Mucosa of rectum (tissue), 2 donors: Measurements from ENCODE around the gene ARHGEF4.

ENCODE experiments used
- H3K27ac ChIP-seq, 2 donors: one replicate each; pipeline ENCODE4 v1.7.0; 2013; ENCODE audit warnings: inconsistent platforms in 2 of 2, low read depth in 2 of 2, low read length in 2 of 2
- H3K27me3 ChIP-seq, 2 donors: one replicate each; pipeline ENCODE4 v1.7.0; 2013; ENCODE audit warnings: low read length in 2 of 2; ENCODE audit not compliant: control insufficient read depth in 2 of 2, insufficient read depth in 2 of 2
- H3K36me3 ChIP-seq, 2 donors: one replicate each; pipeline ENCODE4 v1.7.0; 2013; ENCODE audit warnings: low read length in 2 of 2; ENCODE audit not compliant: control insufficient read depth in 2 of 2, insufficient read depth in 2 of 2
- H3K4me1 ChIP-seq, 2 donors: one replicate each; pipeline ENCODE4 v1.7.0; 2013; ENCODE audit warnings: low read length in 2 of 2, mild to moderate bottlenecking in 1 of 2; ENCODE audit not compliant: control insufficient read depth in 2 of 2, insufficient read depth in 2 of 2
- H3K4me3 ChIP-seq, 2 donors: one replicate each; pipeline ENCODE4 v1.7.0; 2013; ENCODE audit warnings: low read length in 2 of 2
- H3K9ac ChIP-seq, 2 donors: one replicate each; pipeline ENCODE4 v1.7.0; 2013; ENCODE audit warnings: low read length in 2 of 2, low read depth in 1 of 2, mild to moderate bottlenecking in 1 of 2
- H3K9me3 ChIP-seq, 2 donors: one replicate each; pipeline ENCODE4 v1.7.0; 2013; ENCODE audit warnings: low read length in 2 of 2; ENCODE audit not compliant: control insufficient read depth in 2 of 2
- donor health status: healthy.
- donor health status: Normal muscosa, but diverticular disease.

The ARHGEF4 gene

DNA sequence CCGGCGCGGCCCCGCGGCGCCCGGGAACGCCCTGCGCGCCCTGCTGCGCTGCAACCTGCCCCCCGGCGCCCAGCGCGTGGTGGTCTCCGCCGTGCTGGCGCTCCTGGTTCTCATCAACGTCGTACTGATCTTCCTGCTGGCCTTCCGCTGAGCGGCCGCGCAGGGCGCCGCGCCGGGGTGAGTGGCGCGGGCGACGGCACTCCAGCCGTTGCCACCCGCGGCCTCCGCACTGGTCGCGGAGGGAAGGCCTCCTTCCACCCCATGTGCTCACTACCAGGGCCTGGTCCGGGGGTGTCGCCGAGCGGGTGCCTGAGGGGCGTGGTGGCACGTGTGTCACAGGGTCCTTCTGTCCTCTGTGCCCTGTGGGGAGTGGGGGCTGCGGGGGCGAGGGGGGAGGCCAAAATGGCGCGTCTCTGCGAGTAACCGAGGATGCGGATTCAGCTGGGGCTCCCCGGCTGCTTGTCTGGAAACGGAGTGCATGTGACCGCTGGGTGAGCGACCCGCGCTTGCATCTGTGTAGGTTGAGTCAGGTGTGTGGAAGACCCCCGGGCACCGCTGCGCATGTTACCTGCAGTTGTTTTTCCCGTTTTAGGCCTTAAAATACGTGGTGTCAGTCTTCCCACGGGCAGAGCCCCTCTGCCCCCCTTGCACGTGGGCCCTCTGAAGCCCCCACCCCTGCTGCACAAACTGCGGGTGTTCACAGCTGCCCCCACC lies 198.6 kb downstream of the ARHGEF4 start:
- Histone ChIP-seq H3K27ac (no peak overlapping the region), H3K9ac (no peak overlapping the region), H3K9me3 (no peaks in the 10 kb centered on the region), H3K27me3 (peaks cover 8 to 23% of the 10 kb centered on the region in 2 donors), H3K4me3 (peak overlapping the region in 1 of 2 donors; percentile 1), H3K4me1 (no peaks in the 10 kb centered on the region), H3K36me3 (no peaks in the 10 kb centered on the region)

DNA sequence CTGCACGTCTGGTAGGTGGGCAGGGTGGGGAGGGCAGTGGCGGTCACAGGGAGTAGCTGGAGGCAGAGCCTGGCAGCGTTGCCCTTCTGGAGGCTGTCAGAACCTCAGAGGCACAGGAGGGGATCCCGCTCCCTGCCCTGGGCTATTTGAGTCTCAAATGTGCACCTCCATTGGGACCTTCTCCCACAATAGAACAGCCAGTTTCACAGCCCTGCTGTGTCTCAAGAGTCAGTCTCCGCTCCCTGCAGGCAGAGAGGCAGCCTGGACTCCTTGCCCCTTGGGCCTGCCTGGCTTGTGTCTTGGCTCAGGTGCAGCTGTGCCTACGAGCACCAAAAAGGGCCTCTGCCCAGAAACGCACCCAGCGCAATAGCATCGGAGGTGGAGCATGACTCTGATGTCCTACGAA lies 199.1 kb downstream of the ARHGEF4 start:
- Histone ChIP-seq H3K9ac (no peak overlapping the region), H3K4me3 (no peak overlapping the region), H3K9me3 (no peaks in the 10 kb centered on the region), H3K27me3 (peaks cover 8 to 23% of the 10 kb centered on the region in 2 donors), H3K4me1 (no peaks in the 10 kb centered on the region), H3K36me3 (no peaks in the 10 kb centered on the region), H3K27ac (no peak overlapping the region)

DNA sequence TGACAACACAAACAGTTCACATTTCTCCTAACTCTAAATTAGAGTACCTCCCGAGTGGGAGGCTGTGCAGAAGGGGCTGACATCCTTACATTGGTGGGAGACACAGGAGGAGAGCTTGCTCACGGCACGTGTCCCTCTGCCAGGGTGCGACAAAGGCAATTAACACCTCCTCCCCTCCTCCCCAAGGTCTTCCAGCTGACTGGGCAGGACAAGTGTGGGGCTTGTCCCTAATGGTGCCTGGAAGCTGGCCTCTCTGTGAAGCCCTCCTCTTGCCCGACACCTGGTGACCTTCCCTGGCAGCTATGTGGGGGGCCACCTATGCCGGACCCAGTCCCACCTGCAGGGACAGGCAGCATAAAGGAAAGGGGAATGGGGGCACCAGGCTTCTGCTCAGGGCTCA lies 199.6 kb downstream of the ARHGEF4 start:
- Histone ChIP-seq H3K27me3 (peaks cover 8 to 25% of the 10 kb centered on the region in 2 donors), H3K4me3 (no peak overlapping the region), H3K27ac (no peak overlapping the region), H3K4me1 (no peaks in the 10 kb centered on the region), H3K9me3 (no peaks in the 10 kb centered on the region), H3K36me3 (no peaks in the 10 kb centered on the region), H3K9ac (no peak overlapping the region)

DNA sequence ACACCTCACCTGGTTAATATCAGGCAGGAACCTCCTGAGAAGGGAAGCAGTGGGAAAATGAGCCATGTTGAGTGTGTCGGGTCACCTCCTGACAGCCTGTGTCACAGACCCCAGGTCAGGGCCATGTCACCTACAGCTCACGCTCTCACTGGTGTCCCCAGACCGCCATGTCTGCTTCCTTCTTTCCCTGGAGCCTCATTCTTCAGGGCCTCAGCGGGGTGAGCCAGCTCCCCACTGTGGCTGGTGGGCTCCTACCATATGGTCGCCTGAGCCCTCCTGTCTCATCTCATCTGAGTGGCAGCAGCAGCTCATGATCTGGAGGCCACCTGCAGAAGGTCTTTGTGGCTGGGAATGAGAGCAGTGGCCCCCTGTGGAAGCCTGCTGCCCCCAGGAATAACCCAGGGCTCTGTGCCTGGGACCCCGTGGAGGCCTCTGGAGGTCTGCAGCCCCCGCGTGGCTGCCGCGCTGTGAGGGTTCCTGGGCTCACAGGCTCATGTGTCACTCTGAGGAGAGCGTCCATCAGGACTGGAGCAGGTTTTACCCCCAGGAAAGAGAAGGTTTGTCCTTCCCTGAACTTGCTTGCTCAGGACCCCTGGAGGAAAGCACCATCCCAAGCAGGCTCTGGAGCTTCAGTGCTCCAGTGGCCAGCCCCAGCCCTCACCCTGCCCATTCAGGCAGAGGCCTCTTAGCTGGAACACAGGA lies 200.1 kb downstream of the ARHGEF4 start:
- no peak overlapping the region for H3K27ac ChIP-seq
- no peaks in the 10 kb centered on the region for H3K4me1 ChIP-seq
- H3K27me3 ChIP-seq = peaks cover 8 to 26% of the 10 kb centered on the region in 2 donors
- H3K36me3 ChIP-seq = no peaks in the 10 kb centered on the region
- H3K4me3 ChIP-seq = no peak overlapping the region
- no peak overlapping the region for H3K9ac ChIP-seq
- H3K9me3 ChIP-seq = no peaks in the 10 kb centered on the region

DNA sequence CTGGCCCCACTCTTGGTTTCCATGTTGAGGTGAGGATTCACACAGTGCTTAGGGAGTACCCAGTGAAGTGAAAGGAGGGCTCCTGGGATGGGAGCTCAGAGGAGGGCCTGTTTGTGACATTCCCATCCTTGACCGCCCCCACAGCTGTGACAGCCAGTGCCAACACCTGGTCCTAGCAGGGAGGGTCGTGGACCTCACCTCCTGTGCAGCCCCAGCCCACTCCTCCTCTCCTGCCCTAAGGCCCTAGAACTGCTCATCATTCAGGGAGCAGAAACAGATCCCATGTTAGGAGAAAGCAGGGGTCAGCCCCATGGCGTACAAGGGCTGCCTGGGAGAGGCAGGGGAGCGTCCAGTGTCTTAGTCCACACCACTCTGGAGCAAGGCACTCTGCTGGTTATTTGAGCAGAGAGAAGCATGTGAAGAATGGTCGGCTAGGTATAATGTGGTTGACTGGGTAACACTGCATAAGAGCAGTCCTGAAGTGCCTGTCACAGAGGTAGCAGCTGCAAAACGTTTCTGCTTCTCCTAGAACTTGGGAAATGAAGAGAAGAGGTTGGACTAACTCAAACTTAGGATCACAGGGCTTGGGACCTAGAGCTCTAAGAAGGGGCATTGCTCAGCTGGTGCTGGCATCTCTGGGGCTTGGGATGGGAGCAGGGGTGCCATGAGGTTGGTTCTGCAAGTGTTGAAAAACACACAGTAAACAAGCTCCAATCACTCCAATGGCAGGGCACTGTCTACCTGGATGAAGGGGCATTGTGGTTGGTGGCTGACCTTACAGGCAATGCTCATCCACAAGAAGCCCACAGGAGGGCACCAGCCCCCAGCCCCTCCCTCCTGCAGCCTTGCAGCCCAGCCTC lies 200.9 kb downstream of the ARHGEF4 start:
- Histone ChIP-seq H3K36me3 (no peaks in the 10 kb centered on the region), H3K4me1 (no peaks in the 10 kb centered on the region), H3K4me3 (no peak overlapping the region), H3K9me3 (no peaks in the 10 kb centered on the region), H3K27ac (no peak overlapping the region), H3K9ac (no peak overlapping the region), H3K27me3 (peaks cover 8 to 26% of the 10 kb centered on the region in 2 donors)

DNA sequence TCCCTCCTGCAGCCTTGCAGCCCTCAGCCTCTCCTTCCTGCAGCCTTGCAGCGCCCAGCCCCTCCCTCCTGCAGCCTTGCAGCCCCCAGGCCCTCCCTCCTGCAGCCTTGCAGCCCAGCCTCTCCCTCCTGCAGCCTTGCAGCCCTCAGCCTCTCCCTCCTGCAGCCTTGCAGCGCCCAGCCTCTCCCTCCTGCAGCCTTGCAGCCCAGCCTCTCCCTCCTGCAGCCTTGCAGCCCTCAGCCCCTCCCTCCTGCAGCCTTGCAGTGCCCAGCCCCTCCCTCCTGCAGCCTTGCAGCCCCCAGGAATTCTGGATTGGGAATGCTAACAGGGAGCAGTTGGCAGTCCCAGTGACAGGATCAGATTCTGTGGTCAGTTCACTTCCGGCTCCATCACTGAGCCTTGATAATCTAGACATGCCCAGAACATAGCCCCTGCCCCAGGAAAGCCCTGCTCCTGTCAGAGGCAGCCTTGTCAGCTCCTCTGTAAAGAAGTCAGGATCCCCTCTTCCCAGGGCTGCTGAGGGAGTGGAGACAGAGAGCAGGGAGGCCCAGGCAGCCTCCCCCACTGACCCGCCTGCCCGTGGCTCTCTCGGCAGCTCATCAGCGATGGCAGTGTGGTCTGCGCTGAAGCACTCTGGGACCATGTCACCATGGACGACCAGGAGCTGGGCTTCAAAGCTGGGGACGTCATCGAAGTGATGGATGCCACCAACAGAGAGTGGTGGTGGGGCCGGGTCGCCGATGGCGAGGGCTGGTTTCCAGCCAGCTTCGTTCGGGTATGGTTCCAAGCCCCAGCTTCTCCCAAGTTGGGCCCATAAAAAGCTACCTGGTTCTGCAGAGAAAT lies 201.8 kb downstream of the ARHGEF4 start:
- Histone ChIP-seq H3K4me3 (no peak overlapping the region), H3K27ac (no peak overlapping the region), H3K4me1 (no peaks in the 10 kb centered on the region), H3K27me3 (peaks cover 8 to 26% of the 10 kb centered on the region in 2 donors), H3K36me3 (no peaks in the 10 kb centered on the region), H3K9ac (no peak overlapping the region), H3K9me3 (no peaks in the 10 kb centered on the region)

DNA sequence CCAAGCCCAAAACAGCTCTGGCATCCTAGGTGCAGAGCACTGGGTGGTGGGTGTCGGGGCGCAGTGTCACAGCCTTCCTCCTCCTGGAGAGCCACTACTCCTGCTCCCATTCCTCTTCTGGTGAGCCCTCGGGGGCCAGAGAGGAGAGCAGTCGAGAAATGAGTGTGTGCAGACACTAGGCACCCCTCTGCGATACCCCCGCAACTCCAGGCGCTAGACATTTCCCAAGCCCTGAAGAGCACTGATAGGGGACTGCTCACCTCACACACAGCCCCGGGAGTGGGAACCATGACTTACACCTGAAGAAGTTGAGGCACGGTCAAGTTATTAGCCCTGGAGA lies 202.4 kb downstream of the ARHGEF4 start:
- H3K9me3 ChIP-seq = no peaks in the 10 kb centered on the region
- H3K27ac ChIP-seq = no peak overlapping the region
- no peak overlapping the region for H3K4me3 ChIP-seq
- H3K4me1 ChIP-seq = no peaks in the 10 kb centered on the region
- no peaks in the 10 kb centered on the region for H3K36me3 ChIP-seq
- no peak overlapping the region for H3K9ac ChIP-seq
- peaks cover 5 to 20% of the 10 kb centered on the region in 2 donors for H3K27me3 ChIP-seq

DNA sequence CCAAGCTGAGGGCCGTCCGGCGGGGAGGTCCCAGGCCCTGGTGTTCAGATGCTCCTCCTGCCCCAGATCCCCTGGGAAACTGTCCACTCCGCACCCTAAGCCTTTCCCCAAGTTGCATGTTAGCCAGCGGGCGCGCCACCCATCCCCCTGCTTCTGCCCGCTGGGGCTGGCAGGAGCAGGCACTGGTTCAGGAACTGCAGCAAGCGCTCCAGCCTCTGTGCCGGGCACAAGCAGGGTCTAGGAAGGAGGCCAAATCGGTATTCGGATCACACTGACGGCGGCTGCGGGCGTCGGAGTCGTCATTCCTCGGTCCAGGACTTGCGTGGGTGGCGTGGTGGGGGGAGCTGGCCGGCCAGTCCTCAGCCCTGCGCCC lies 202.8 kb downstream of the ARHGEF4 start:
- H3K9ac ChIP-seq = no peak overlapping the region
- H3K9me3 ChIP-seq = no peaks in the 10 kb centered on the region
- no peaks in the 10 kb centered on the region for H3K36me3 ChIP-seq
- H3K4me1 ChIP-seq = no peaks in the 10 kb centered on the region
- no peak overlapping the region for H3K4me3 ChIP-seq
- H3K27me3 ChIP-seq = peaks cover 5 to 16% of the 10 kb centered on the region in 2 donors
- H3K27ac ChIP-seq = no peak overlapping the region

DNA sequence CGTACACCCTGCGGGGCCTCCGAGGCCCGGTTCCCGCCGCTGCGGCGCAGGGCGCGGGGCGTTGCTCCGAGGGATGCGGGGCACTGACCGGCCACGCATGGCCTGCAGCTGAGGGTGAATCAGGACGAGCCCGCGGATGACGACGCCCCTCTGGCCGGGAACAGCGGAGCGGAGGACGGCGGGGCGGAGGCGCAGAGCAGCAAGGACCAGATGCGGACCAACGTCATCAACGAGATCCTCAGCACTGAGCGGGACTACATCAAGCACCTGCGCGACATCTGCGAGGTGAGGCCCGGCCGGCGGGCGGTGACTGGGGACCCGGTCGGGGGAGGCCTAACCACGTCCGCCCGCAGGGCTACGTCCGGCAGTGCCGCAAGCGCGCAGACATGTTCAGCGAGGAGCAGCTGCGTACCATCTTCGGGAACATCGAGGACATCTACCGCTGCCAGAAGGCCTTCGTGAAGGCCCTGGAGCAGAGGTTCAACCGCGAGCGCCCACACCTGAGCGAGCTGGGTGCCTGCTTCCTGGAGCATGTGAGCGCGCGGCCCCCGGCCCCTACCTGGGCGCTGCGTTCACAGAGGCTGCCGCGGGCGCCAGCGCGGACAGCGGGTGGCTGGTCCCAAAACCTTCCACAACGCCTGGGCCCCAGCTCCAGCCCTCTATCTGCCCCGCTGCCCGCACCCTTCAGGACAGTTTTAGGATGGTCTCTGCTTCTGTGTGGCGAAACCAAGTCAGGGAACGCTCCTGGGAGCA lies 203.4 kb downstream of the ARHGEF4 start:
- no peaks in the 10 kb centered on the region for H3K9me3 ChIP-seq
- H3K27me3 ChIP-seq = peaks cover 5 to 16% of the 10 kb centered on the region in 2 donors
- no peak overlapping the region for H3K4me3 ChIP-seq
- no peaks in the 10 kb centered on the region for H3K4me1 ChIP-seq
- H3K27ac ChIP-seq = no peak overlapping the region
- H3K9ac ChIP-seq = no peak overlapping the region
- H3K36me3 ChIP-seq = no peaks in the 10 kb centered on the region
